ENCODE data around the gene C1QTNF4.

DNA sequence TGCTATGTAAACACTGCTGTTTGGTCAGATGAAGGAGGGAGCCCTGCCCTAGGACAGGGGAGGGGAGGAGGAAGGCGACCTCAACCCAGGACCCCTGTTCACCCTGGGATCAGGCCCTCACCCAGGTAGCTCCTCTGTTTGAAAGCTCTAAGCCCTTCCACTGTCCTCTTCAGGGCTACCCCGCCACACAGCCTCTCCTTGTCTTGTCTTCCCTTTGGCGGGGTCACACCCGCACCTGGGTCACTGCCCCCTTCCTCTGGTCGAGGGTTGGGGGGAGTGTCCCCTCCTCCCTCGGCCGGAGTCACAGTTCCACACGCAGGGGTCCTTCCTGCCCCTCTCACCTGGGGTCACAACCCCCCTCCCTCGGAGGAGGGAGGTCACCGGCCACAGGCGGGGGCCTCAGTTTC is 29.3 kb downstream of the C1QTNF4 start:
- TF ChIP-seq EP300 (IDR thresholded peaks at IDR 0.05) = no peak
- TF ChIP-seq, protein P1, sequence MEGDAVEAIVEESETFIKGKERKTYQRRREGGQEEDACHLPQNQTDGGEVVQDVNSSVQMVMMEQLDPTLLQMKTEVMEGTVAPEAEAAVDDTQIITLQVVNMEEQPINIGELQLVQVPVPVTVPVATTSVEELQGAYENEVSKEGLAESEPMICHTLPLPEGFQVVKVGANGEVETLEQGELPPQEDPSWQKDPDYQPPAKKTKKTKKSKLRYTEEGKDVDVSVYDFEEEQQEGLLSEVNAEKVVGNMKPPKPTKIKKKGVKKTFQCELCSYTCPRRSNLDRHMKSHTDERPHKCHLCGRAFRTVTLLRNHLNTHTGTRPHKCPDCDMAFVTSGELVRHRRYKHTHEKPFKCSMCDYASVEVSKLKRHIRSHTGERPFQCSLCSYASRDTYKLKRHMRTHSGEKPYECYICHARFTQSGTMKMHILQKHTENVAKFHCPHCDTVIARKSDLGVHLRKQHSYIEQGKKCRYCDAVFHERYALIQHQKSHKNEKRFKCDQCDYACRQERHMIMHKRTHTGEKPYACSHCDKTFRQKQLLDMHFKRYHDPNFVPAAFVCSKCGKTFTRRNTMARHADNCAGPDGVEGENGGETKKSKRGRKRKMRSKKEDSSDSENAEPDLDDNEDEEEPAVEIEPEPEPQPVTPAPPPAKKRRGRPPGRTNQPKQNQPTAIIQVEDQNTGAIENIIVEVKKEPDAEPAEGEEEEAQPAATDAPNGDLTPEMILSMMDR (IDR thresholded peaks at IDR 0.05) = no peak
- TF ChIP-seq POLR2AphosphoS5 (IDR thresholded peaks at IDR 0.05) = no peak

All from upper lobe of left lung (tissue), 4 donors.